DOHH2 (cell line): ENCODE results near the gene MRPL1.

ENCODE experiments used
- H3F3A ChIP-seq: fragments of 200-600 bp; sonication (generic), shearing (Covaris generic); 2 replicates; pipeline ENCODE4 v1.6.0; 2016; ENCODE audit warnings: antibody characterized with exemption, mild to moderate bottlenecking; ENCODE audit not compliant: control insufficient read depth, insufficient read depth
- H3K27ac ChIP-seq: fragments of 200-600 bp; sonication (generic); 2 replicates; pipeline ENCODE4 v1.5.1; 2014; ENCODE audit warnings: low read depth, mild to moderate bottlenecking, low read length, moderate library complexity
- H3K27me3 ChIP-seq: fragments of 200-600 bp; sonication (generic); 2 replicates; pipeline ENCODE4 v1.6.1; 2014; ENCODE audit warnings: mild to moderate bottlenecking, low read length, mixed read lengths; ENCODE audit not compliant: control insufficient read depth
- H3K36me3 ChIP-seq: fragments of 200-600 bp; sonication (generic); 2 replicates; pipeline ENCODE4 v1.6.1; 2014; ENCODE audit warnings: mild to moderate bottlenecking, low read length, moderate library complexity, mixed read lengths; ENCODE audit not compliant: control insufficient read depth
- H3K4me1 ChIP-seq: fragments of 200-600 bp; sonication (generic); 2 replicates; pipeline ENCODE4 v1.6.1; 2014; ENCODE audit warnings: mild to moderate bottlenecking, low read length, mixed read lengths; ENCODE audit not compliant: control insufficient read depth
- H3K4me2 ChIP-seq: fragments of 200-600 bp; sonication (generic); 2 replicates; pipeline ENCODE4 v1.6.0; 2014; ENCODE audit warnings: mild to moderate bottlenecking, low read length, moderate library complexity
- H3K4me3 ChIP-seq: fragments of 200-600 bp; sonication (generic); 2 replicates; pipeline ENCODE4 v1.5.1; 2014; ENCODE audit warnings: mild to moderate bottlenecking, low read length, mixed read lengths
- H3K79me2 ChIP-seq: fragments of 200-600 bp; sonication (generic); 2 replicates; pipeline ENCODE4 v1.6.1; 2014; ENCODE audit warnings: mild to moderate bottlenecking, low read length, mixed read lengths; ENCODE audit not compliant: control insufficient read depth
- H3K9me2 ChIP-seq: fragments of 200-600 bp; sonication (generic); replicated peaks from 2 replicates; pipeline ENCODE4 v1.6.1; 2014; ENCODE audit warnings: mild to moderate bottlenecking, low read length, mixed read lengths; ENCODE audit not compliant: control insufficient read depth
- H3K9me3 ChIP-seq: fragments of 200-600 bp; sonication (generic); 2 replicates; pipeline ENCODE4 v1.6.1; 2014; ENCODE audit warnings: antibody characterized with exemption, low read length, mixed read lengths; ENCODE audit not compliant: control insufficient read depth, insufficient read depth
- H4K20me1 ChIP-seq: fragments of 200-600 bp; sonication (generic); 2 replicates; pipeline ENCODE4 v1.6.0; 2014; ENCODE audit warnings: low read depth, mild to moderate bottlenecking, antibody characterized with exemption, low read length, moderate library complexity; ENCODE audit not compliant: control insufficient read depth, insufficient read depth
- EZH2phosphoT487 ChIP-seq: fragments of 200-600 bp; sonication (generic); IDR thresholded peaks from 2 replicates; pipeline ENCODE4 v1.6.1; 2017; ENCODE audit warnings: borderline replicate concordance, mild to moderate bottlenecking, antibody characterized with exemption, low read length, moderate library complexity, mixed read lengths
- TF ChIP-seq, protein P1 (sequence below): fragments of 200-600 bp; sonication (generic); IDR thresholded peaks from one replicate; pipeline ENCODE4 v1.5.1; 2014; ENCODE audit warnings: antibody characterized with exemption, mild to moderate bottlenecking, low read depth, low read length; ENCODE audit not compliant: poor library complexity, severe bottlenecking

Gene MRPL1

GRCh38 chr4:77922158-77923094, 59.8 kb downstream of the MRPL1 start:
- no peaks in the 10 kb centered on the region for H4K20me1 ChIP-seq
- no peaks in the 10 kb centered on the region for H3F3A ChIP-seq
- no peaks in the 10 kb centered on the region for H3K9me2 ChIP-seq
- no peak overlapping the region for H3K27ac ChIP-seq
- no peak for TF ChIP-seq EZH2phosphoT487
- H3K4me1 ChIP-seq, result peaks cover 21% of the 10 kb centered on the region
- H3K9me3 ChIP-seq, result no peaks in the 10 kb centered on the region
- no peak overlapping the region for H3K4me3 ChIP-seq
- H3K36me3 ChIP-seq, result peaks cover 17% of the 10 kb centered on the region
- H3K27me3 ChIP-seq, result no peaks in the 10 kb centered on the region
- no peak overlapping the region for H3K4me2 ChIP-seq
- H3K79me2 ChIP-seq, result no peaks in the 10 kb centered on the region

- Histone ChIP-seq H3K36me3 (peaks cover 26% of the 10 kb centered on the region), H3K4me1 (no peaks in the 10 kb centered on the region), H3K4me2 (no peak overlapping the region), H4K20me1 (no peaks in the 10 kb centered on the region), H3K9me2 (no peaks in the 10 kb centered on the region), H3K9me3 (no peaks in the 10 kb centered on the region), H3K79me2 (no peaks in the 10 kb centered on the region), H3F3A (no peaks in the 10 kb centered on the region), H3K27me3 (no peaks in the 10 kb centered on the region), H3K4me3 (no peak overlapping the region), H3K27ac (no peak overlapping the region)
- TF ChIP-seq, protein P1, sequence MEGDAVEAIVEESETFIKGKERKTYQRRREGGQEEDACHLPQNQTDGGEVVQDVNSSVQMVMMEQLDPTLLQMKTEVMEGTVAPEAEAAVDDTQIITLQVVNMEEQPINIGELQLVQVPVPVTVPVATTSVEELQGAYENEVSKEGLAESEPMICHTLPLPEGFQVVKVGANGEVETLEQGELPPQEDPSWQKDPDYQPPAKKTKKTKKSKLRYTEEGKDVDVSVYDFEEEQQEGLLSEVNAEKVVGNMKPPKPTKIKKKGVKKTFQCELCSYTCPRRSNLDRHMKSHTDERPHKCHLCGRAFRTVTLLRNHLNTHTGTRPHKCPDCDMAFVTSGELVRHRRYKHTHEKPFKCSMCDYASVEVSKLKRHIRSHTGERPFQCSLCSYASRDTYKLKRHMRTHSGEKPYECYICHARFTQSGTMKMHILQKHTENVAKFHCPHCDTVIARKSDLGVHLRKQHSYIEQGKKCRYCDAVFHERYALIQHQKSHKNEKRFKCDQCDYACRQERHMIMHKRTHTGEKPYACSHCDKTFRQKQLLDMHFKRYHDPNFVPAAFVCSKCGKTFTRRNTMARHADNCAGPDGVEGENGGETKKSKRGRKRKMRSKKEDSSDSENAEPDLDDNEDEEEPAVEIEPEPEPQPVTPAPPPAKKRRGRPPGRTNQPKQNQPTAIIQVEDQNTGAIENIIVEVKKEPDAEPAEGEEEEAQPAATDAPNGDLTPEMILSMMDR, result no peak
- TF ChIP-seq EZH2phosphoT487, result no peak
Measured at GRCh38 chr4:77927991-77928925, 65.6 kb downstream of the MRPL1 start.

DNA sequence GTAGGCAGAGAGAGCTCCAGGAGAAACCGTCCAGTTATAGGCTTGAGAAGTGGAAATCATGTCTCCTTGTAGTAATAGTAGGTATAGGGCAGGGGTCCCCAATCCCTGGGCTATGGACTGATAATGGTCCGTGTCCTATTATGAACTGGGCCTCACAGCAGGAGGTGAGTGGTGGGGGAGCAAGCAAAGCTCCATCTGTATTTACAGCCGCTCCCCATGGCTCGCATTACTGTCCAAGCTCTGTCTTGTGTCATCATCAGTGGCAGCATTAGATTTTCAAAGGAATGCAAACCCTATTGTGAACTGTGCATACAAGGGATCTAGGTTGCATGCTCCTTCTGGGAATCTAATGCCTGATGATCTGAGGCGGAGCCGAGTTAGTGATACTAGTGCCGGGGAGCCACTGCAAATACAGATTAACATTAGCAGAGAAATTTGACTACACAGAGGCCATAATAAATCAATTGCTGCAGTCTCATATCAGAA, 67.6 kb downstream of the MRPL1 start:
- Histone ChIP-seq H3K27ac (no peak overlapping the region), H3K4me3 (no peak overlapping the region), H3K36me3 (peaks cover 19% of the 10 kb centered on the region), H3K9me2 (no peaks in the 10 kb centered on the region), H3K4me2 (no peak overlapping the region), H3F3A (no peaks in the 10 kb centered on the region), H3K27me3 (no peaks in the 10 kb centered on the region), H4K20me1 (no peaks in the 10 kb centered on the region), H3K4me1 (no peaks in the 10 kb centered on the region), H3K9me3 (no peaks in the 10 kb centered on the region), H3K79me2 (no peaks in the 10 kb centered on the region)
- TF ChIP-seq, protein P1, result no peak
- TF ChIP-seq EZH2phosphoT487, result no peak
